Lower leg skin (tissue), 4 donors: ENCODE measurements around the gene FOLH1. TPM values are rescaled to one million over a fixed set of nuclear protein-coding genes. Genes with fewer than 3 reads are reported as not detected.
"Not testable (repeated sequence)": the region's sequence is repeated elsewhere in the genome, so short reads cannot be mapped to it uniquely, and the experiment has no call there.

Experiments
- DNase-seq, 2 donors: peaks; one replicate each; pipeline ENCODE4 v3.0.0-alpha.2; 2019; ENCODE audit warnings: low spot score in 2 of 2
- H3K4me3 ChIP-seq: fragments of 200-600 bp; sonication (generic); 2 replicates; pipeline ENCODE4 v1.5.1; 2017; ENCODE audit warnings: mild to moderate bottlenecking, low read depth; ENCODE audit not compliant: poor library complexity, severe bottlenecking
- CTCF ChIP-seq, 3 donors: fragments of 450-650 bp; IDR thresholded peaks; one replicate each; pipeline ENCODE4 v1.5.1; 2016; ENCODE audit warnings: antibody characterized with exemption in 3 of 3, mild to moderate bottlenecking in 3 of 3, moderate library complexity in 2 of 3
- POLR2A ChIP-seq, 2 donors: fragments of 450-650 bp; IDR thresholded peaks; one replicate each; pipeline ENCODE4 v1.6.1; 2016 to 2017; ENCODE audit warnings: antibody characterized with exemption in 2 of 2, mild to moderate bottlenecking in 1 of 2, moderate library complexity in 1 of 2
- WGBS, 2 donors: methylation state at CpG; one replicate each; pipeline ENCODE4 v1.1.5; 2018; 5-methylcytosine and 5-hydroxymethylcytosine counted together
- intact Hi-C: fragments of 100-400 bp; cut with DNase I; formaldehyde crosslinking; loops from one replicate; pipeline ENCODE4 v1.15.0; 2023; ENCODE audit warnings: low total_unique reads
- total RNA-seq, 4 donors: library from RNA; depleted of rRNA; stranded (reverse); fragments of >200 nt; gene quantifications; one replicate each; pipeline ENCODE4 v1.1.0, GENCODE V29; 2016

Gene FOLH1
- total RNA-seq, 4 donors from 2014 or later = 1.9 to 4.6 (median 2.8) TPM

- DNase-seq, H3K4me3 ChIP-seq, intact Hi-C loops: not testable (repeated sequence)
- WGBS, 2 donors = 36 to 52% methylated on average over 3 of the region's 3 CpGs
These were observed 33.6 kb downstream of the FOLH1 start for GRCh38 chr11:49174691-49175366.

GRCh38 chr11:49171613-49172012 is 36.8 kb downstream of the FOLH1 start:
- H3K4me3 ChIP-seq, intact Hi-C loops, DNase-seq: not testable (repeated sequence)
- 78 to 84% methylated on average over 3 of the region's 3 CpGs for WGBS, 2 donors

- 76 to 78% methylated on average over 3 of the region's 3 CpGs for WGBS, 2 donors
- H3K4me3 ChIP-seq, DNase-seq, intact Hi-C loops: not testable (repeated sequence)
These were observed 38.8 kb downstream of the FOLH1 start for GRCh38 chr11:49169579-49169978.

GRCh38 chr11:49168992-49169391 is 39.4 kb downstream of the FOLH1 start:
- H3K4me3 ChIP-seq, intact Hi-C loops, DNase-seq: not testable (repeated sequence)
- WGBS, 2 donors = 81 to 86% methylated on average over 4 of the region's 4 CpGs

GRCh38 chr11:49151211-49151610 is 57.2 kb downstream of the FOLH1 start:
- no peak for DNase-seq
- intact Hi-C loops = no loop called here
- TF ChIP-seq POLR2A (IDR thresholded peaks at IDR 0.05) (no peak), CTCF (IDR thresholded peaks at IDR 0.05) (no peak)
- 82 to 83% methylated on average over 12 of the region's 12 CpGs for WGBS, 2 donors
- no peak overlapping the region for H3K4me3 ChIP-seq

- H3K4me3 ChIP-seq, intact Hi-C loops: not testable (repeated sequence)
- WGBS, 2 donors = 92% methylated on average over 22 to 24 of the region's 24 CpGs
These were observed 106.0 kb downstream of the FOLH1 start for GRCh38 chr11:49102356-49102755.

More at GRCh38 chr11:49102356-49102755, 106.0 kb downstream of the FOLH1 start:
- not testable (repeated sequence) for DNase-seq

Other genes with a start within 250 kb of the FOLH1 start
- gene TRIM51G, start 224.7 kb downstream of the FOLH1 start, total RNA-seq = not detected
- gene TRIM49B, start 179.8 kb downstream of the FOLH1 start, total RNA-seq = not detected
- not detected for gene TRIM64C, start 149.5 kb downstream of the FOLH1 start, total RNA-seq